Lung (tissue), 12 donors: ENCODE results near the gene TBC1D7. TPM values are rescaled to one million over a fixed set of nuclear protein-coding genes. Genes with fewer than 3 reads are reported as not detected.

Experiments
- ATAC-seq: fragments of 200-7000 bp; cut with Tn5 transposase; one replicate; pipeline ENCODE4 v1.9.1; 2020; ENCODE audit warnings: moderate number of reproducible peaks; ENCODE audit not compliant: insufficient read depth, low FRiP score
- DNase-seq, 3 donors: peaks; one replicate each; pipeline ENCODE4 v3.0.0-alpha.2; 2013 to 2017
- H3K27ac ChIP-seq, 2 donors: one replicate each; pipeline ENCODE4 v1.5.1; 2013; ENCODE audit warnings: mild to moderate bottlenecking in 2 of 2, moderate library complexity in 2 of 2, control low read depth in 1 of 2, inconsistent platforms in 1 of 2, low read depth in 1 of 2, low read length in 1 of 2
- H3K27me3 ChIP-seq, 3 donors: one replicate each; pipeline ENCODE4 v1.5.1; 2013; ENCODE audit warnings: low read length in 2 of 3; ENCODE audit not compliant: control insufficient read depth in 3 of 3, insufficient read depth in 3 of 3
- H3K36me3 ChIP-seq, 4 donors: one replicate each; pipeline ENCODE4 v1.5.1; 2013; ENCODE audit warnings: low read length in 4 of 4, mild to moderate bottlenecking in 1 of 4, moderate library complexity in 1 of 4; ENCODE audit not compliant: control insufficient read depth in 4 of 4, insufficient read depth in 4 of 4
- H3K4me1 ChIP-seq, 5 donors: one replicate each; pipeline ENCODE4 v1.5.1; 2013; ENCODE audit warnings: low read length in 5 of 5, mild to moderate bottlenecking in 2 of 5, moderate library complexity in 1 of 5; ENCODE audit not compliant: control insufficient read depth in 5 of 5, insufficient read depth in 5 of 5
- H3K4me3 ChIP-seq: one replicate; pipeline ENCODE4 v1.5.1; 2013; ENCODE audit warnings: mild to moderate bottlenecking, control low read depth, moderate library complexity
- H3K9ac ChIP-seq, 2 donors: one replicate each; pipeline ENCODE4 v1.5.1; 2013; ENCODE audit warnings: low read length in 2 of 2, control low read depth in 1 of 2; ENCODE audit not compliant: insufficient read depth in 1 of 2
- H3K9me3 ChIP-seq, 4 donors: one replicate each; pipeline ENCODE4 v1.5.1; 2013; ENCODE audit warnings: low read length in 3 of 4, mild to moderate bottlenecking in 1 of 4, moderate library complexity in 1 of 4; ENCODE audit not compliant: control insufficient read depth in 4 of 4, insufficient read depth in 3 of 4
- WGBS, 2 donors: extraction: QIAGEN DNeasy Blood & Tissue Kit; methylation state at CpG; one replicate each; pipeline ENCODE4 v1.1.7; 2013; 5-methylcytosine and 5-hydroxymethylcytosine counted together
- polyA plus RNA-seq, 2 donors: library from polyadenylated mRNA; stranded (reverse); fragments of 200-250 nt; gene quantifications; one replicate each; pipeline ENCODE4 v1.2.1, GENCODE V29; 2013
- total RNA-seq, 2 donors: library from RNA; depleted of rRNA in 1 of 2; stranded (reverse); fragments of >200 nt in 1 of 2; gene quantifications; one replicate each; pipeline ENCODE4 v1.2.1, GENCODE V29; 2014 to 2021
- TF ChIP-seq, protein P1 (sequence below): IDR thresholded peaks from 2 replicates; pipeline ENCODE4 v1.5.1; 2012; ENCODE audit warnings: mild to moderate bottlenecking; ENCODE audit errors: control extremely low read depth, extremely low read depth
- donor health status: control.
- donor health status: control.
- donor health status: Bipolar disorder and iron deficiency.
- donor health status: healthy.
- donor health status: DM: yes; HTN: yes; CAD: no.

Gene TBC1D7
- total and polyA plus RNA-seq, 4 donors: 17.1 to 30.1 (median 19.9) TPM

GRCh38 chr6:13364842-13365241 lies 36.5 kb upstream of the TBC1D7 start:
- Histone ChIP-seq H3K9ac (no peak overlapping the region), H3K36me3 (peaks cover 0 to 14% (median 4%) of the 10 kb centered on the region in 4 donors), H3K27me3 (no peaks in the 10 kb centered on the region), H3K4me1 (peaks cover 0 to 18% (median 5%) of the 10 kb centered on the region in 5 donors), H3K27ac (no peak overlapping the region), H3K4me3 (no peak overlapping the region), H3K9me3 (no peaks in the 10 kb centered on the region)
- DNase-seq (no peak), ATAC-seq (no peak)
- TF ChIP-seq, protein P1, sequence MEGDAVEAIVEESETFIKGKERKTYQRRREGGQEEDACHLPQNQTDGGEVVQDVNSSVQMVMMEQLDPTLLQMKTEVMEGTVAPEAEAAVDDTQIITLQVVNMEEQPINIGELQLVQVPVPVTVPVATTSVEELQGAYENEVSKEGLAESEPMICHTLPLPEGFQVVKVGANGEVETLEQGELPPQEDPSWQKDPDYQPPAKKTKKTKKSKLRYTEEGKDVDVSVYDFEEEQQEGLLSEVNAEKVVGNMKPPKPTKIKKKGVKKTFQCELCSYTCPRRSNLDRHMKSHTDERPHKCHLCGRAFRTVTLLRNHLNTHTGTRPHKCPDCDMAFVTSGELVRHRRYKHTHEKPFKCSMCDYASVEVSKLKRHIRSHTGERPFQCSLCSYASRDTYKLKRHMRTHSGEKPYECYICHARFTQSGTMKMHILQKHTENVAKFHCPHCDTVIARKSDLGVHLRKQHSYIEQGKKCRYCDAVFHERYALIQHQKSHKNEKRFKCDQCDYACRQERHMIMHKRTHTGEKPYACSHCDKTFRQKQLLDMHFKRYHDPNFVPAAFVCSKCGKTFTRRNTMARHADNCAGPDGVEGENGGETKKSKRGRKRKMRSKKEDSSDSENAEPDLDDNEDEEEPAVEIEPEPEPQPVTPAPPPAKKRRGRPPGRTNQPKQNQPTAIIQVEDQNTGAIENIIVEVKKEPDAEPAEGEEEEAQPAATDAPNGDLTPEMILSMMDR: no peak
- 98% methylated on average over 34 of the region's 34 CpGs for WGBS, 2 donors

DNA sequence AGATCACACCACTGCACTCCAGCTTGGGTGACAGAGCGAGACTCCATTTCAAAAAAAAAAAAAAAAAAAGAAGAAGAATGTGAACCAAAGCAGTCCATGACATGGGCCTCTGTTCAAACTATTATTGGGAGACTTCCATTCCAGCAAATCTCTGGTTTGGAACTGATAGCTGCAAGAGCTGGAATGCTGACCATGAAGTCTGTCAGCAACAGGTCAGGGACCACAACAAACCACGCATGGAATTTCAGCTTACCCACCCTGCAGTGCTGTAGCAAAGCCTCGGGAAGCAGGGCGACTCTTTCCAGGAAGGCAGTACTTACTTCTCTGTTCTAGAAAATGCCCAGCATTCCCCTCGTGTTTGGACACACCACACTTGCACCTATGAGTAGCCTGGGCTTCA lies 34.1 kb upstream of the TBC1D7 start:
- H3K4me1 ChIP-seq: peaks cover 0 to 8% (median under 1%) of the 10 kb centered on the region in 5 donors
- H3K4me3 ChIP-seq: no peak overlapping the region
- TF ChIP-seq, protein P1: no peak
- no peaks in the 10 kb centered on the region for H3K9me3 ChIP-seq
- ATAC-seq: no peak
- 72 to 84% methylated on average over 4 to 5 of the region's 5 CpGs for WGBS, 2 donors
- no peak for DNase-seq
- H3K27ac ChIP-seq: no peak overlapping the region
- no peak overlapping the region for H3K9ac ChIP-seq
- no peaks in the 10 kb centered on the region for H3K27me3 ChIP-seq
- peaks cover 0 to 14% (median 4%) of the 10 kb centered on the region in 4 donors for H3K36me3 ChIP-seq

DNA sequence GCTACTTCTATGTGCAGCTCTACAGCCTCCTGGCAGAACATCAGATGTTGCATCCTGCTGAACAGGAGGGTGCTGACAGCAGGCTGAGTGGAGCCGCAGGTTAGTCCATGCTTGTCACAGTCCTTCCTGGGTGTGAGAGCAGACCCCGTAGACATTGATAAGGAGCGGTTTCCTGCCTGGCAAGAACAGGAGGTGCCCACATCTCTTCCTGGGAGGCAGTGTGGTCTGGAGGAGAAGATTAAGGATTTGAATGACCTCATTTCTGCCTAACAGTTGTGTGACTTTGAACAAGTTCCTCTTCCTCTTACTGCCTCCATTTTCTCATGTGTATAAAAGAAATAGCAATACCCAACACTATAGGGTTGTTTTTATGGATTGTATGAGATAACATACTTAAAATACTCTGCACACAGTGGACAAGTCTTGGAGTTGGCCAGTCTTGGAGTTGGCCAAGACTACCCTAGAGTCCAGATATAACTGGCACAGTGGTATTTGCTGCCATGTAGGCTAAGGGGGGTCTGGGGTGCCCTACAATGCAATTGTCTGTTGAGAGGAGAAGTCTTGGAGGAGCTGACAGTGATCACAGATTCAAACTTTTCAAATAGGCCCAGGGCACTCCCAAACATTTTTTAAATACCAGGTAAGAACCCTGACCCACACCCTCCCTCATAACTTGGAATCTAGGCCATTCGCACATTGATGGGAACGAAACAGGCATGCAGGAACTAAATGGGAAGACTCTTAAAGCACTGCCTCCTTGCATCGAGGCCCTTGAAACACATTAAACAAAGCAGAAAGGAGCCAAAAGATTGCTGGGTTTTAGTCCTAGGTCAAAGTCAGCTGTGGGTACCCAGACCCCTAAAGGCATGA lies 32.6 kb upstream of the TBC1D7 start:
- ATAC-seq: no peak
- H3K27me3 ChIP-seq: no peaks in the 10 kb centered on the region

More for the DNA sequence above, 32.6 kb upstream of the TBC1D7 start:
- Histone ChIP-seq H3K36me3 (peaks cover 0 to 14% (median 4%) of the 10 kb centered on the region in 4 donors), H3K9me3 (no peaks in the 10 kb centered on the region), H3K4me1 (peaks cover 0 to 8% (median 0%) of the 10 kb centered on the region in 5 donors), H3K4me3 (no peak overlapping the region), H3K27ac (peak overlapping the region in 1 of 2 donors; percentile 15), H3K9ac (no peak overlapping the region)
- no peak for DNase-seq
- TF ChIP-seq, protein P1: no peak
- 62 to 68% methylated on average over 6 of the region's 6 CpGs for WGBS, 2 donors
